Measurements from ENCODE around the gene GFOD1. TPM values are rescaled to one million over a fixed set of nuclear protein-coding genes. Genes with fewer than 3 reads are reported as not detected.

GFOD1 gene
- polyA plus RNA-seq, 1 donor from 2014 or later, result 7.0 TPM

GRCh38 chr6:13528777-13529343 lies 41.5 kb upstream of the GFOD1 start:
- peak overlapping the region; percentile 24 for H3K4me2 ChIP-seq (ENCODE audit: low read length)
- no peaks in the 10 kb centered on the region for H3K79me2 ChIP-seq (replicated peaks; ENCODE audit: insufficient read depth, low read length)
- no peaks in the 10 kb centered on the region for H4K20me1 ChIP-seq (ENCODE audit: insufficient read depth)
- H3K36me3 ChIP-seq (ENCODE audit: insufficient read depth, low read length), result no peaks in the 10 kb centered on the region
- TF ChIP-seq POLR2AphosphoS5 (IDR thresholded peaks at IDR 0.05), result peak; percentile 58
- TF ChIP-seq, protein P1, sequence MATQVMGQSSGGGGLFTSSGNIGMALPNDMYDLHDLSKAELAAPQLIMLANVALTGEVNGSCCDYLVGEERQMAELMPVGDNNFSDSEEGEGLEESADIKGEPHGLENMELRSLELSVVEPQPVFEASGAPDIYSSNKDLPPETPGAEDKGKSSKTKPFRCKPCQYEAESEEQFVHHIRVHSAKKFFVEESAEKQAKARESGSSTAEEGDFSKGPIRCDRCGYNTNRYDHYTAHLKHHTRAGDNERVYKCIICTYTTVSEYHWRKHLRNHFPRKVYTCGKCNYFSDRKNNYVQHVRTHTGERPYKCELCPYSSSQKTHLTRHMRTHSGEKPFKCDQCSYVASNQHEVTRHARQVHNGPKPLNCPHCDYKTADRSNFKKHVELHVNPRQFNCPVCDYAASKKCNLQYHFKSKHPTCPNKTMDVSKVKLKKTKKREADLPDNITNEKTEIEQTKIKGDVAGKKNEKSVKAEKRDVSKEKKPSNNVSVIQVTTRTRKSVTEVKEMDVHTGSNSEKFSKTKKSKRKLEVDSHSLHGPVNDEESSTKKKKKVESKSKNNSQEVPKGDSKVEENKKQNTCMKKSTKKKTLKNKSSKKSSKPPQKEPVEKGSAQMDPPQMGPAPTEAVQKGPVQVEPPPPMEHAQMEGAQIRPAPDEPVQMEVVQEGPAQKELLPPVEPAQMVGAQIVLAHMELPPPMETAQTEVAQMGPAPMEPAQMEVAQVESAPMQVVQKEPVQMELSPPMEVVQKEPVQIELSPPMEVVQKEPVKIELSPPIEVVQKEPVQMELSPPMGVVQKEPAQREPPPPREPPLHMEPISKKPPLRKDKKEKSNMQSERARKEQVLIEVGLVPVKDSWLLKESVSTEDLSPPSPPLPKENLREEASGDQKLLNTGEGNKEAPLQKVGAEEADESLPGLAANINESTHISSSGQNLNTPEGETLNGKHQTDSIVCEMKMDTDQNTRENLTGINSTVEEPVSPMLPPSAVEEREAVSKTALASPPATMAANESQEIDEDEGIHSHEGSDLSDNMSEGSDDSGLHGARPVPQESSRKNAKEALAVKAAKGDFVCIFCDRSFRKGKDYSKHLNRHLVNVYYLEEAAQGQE (IDR thresholded peaks at IDR 0.05; ENCODE audit: borderline replicate concordance), result peak; percentile 41
- no peak for TF ChIP-seq TAF1 (IDR thresholded peaks at IDR 0.05; ENCODE audit: low read depth)
- peak overlapping the region; percentile 5 for H3K4me3 ChIP-seq (ENCODE audit: low read length)
- H3K9ac ChIP-seq (ENCODE audit: low read length), result no peak overlapping the region
- H3K27ac ChIP-seq (ENCODE audit: low read length), result peak overlapping the region; percentile 12
- no peaks in the 10 kb centered on the region for H3F3A ChIP-seq (ENCODE audit: insufficient read depth, low read length, poor library complexity, severe bottlenecking)
- H3K9me3 ChIP-seq (ENCODE audit: low read length), result no peaks in the 10 kb centered on the region
- H2AFZ ChIP-seq (ENCODE audit: low read depth, low read length), result no peak overlapping the region
- H3K27me3 ChIP-seq (ENCODE audit: insufficient read depth, low read depth, low read length), result no peaks in the 10 kb centered on the region
- H3K9me2 ChIP-seq (ENCODE audit: insufficient read depth, low read length), result no peaks in the 10 kb centered on the region

GRCh38 chr6:13528232-13528631 lies 40.8 kb upstream of the GFOD1 start:
- Histone ChIP-seq H3K9me3 (ENCODE audit: low read length) (no peaks in the 10 kb centered on the region), H3K79me2 (replicated peaks; ENCODE audit: insufficient read depth, low read length) (no peaks in the 10 kb centered on the region), H3K4me3 (ENCODE audit: low read length) (no peak overlapping the region), H4K20me1 (ENCODE audit: insufficient read depth) (no peaks in the 10 kb centered on the region), H3K36me3 (ENCODE audit: insufficient read depth, low read length) (no peaks in the 10 kb centered on the region), H3F3A (ENCODE audit: insufficient read depth, low read length, poor library complexity, severe bottlenecking) (no peaks in the 10 kb centered on the region), H3K27me3 (ENCODE audit: insufficient read depth, low read depth, low read length) (no peaks in the 10 kb centered on the region), H3K27ac (ENCODE audit: low read length) (peak overlapping the region; percentile 12), H3K9me2 (ENCODE audit: insufficient read depth, low read length) (no peaks in the 10 kb centered on the region), H3K4me2 (ENCODE audit: low read length) (no peak overlapping the region), H3K9ac (ENCODE audit: low read length) (no peak overlapping the region), H2AFZ (ENCODE audit: low read depth, low read length) (no peak overlapping the region)
- no peak for TF ChIP-seq MXI1 (conservative IDR thresholded peaks at IDR 0.05; ENCODE audit: poor library complexity, severe bottlenecking)
- TF ChIP-seq, protein P2, sequence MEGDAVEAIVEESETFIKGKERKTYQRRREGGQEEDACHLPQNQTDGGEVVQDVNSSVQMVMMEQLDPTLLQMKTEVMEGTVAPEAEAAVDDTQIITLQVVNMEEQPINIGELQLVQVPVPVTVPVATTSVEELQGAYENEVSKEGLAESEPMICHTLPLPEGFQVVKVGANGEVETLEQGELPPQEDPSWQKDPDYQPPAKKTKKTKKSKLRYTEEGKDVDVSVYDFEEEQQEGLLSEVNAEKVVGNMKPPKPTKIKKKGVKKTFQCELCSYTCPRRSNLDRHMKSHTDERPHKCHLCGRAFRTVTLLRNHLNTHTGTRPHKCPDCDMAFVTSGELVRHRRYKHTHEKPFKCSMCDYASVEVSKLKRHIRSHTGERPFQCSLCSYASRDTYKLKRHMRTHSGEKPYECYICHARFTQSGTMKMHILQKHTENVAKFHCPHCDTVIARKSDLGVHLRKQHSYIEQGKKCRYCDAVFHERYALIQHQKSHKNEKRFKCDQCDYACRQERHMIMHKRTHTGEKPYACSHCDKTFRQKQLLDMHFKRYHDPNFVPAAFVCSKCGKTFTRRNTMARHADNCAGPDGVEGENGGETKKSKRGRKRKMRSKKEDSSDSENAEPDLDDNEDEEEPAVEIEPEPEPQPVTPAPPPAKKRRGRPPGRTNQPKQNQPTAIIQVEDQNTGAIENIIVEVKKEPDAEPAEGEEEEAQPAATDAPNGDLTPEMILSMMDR (IDR thresholded peaks at IDR 0.05; ENCODE audit: poor library complexity, severe bottlenecking), result peak; percentile 20

DNA sequence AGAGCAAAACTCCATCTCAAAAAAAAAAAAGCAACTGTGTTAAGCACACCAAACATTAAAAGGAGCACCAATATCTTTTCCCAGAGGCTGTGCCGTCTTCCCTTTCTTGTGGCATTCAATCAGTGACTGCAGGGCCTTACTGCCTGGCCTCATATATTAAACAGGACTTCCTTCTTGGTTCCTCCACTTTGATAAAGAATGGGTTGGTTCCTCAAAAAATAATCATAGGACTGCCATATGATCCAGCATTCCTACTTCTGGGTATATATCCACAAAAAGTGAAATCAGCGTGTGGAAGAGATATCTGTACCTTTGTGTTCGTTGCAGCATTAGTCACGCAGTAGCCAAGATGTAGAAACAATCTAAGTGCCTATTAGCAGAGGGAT lies 40.3 kb upstream of the GFOD1 start:
- Histone ChIP-seq H3K27ac (ENCODE audit: low read length) (no peak overlapping the region), H3K9ac (ENCODE audit: low read length) (no peak overlapping the region), H3K4me2 (ENCODE audit: low read length) (no peak overlapping the region), H3K9me2 (ENCODE audit: insufficient read depth, low read length) (no peaks in the 10 kb centered on the region), H3F3A (ENCODE audit: insufficient read depth, low read length, poor library complexity, severe bottlenecking) (no peaks in the 10 kb centered on the region), H3K9me3 (ENCODE audit: low read length) (no peaks in the 10 kb centered on the region), H3K79me2 (replicated peaks; ENCODE audit: insufficient read depth, low read length) (no peaks in the 10 kb centered on the region), H3K27me3 (ENCODE audit: insufficient read depth, low read depth, low read length) (no peaks in the 10 kb centered on the region), H2AFZ (ENCODE audit: low read depth, low read length) (no peak overlapping the region), H3K36me3 (ENCODE audit: insufficient read depth, low read length) (no peaks in the 10 kb centered on the region), H3K4me3 (ENCODE audit: low read length) (no peak overlapping the region), H4K20me1 (ENCODE audit: insufficient read depth) (no peaks in the 10 kb centered on the region)
- TF ChIP-seq POLR2AphosphoS5 (IDR thresholded peaks at IDR 0.05) (no peak), EP300 (conservative IDR thresholded peaks at IDR 0.05; ENCODE audit: poor library complexity, severe bottlenecking) (no peak), MXI1 (conservative IDR thresholded peaks at IDR 0.05; ENCODE audit: poor library complexity, severe bottlenecking) (no peak), RAD21 (conservative IDR thresholded peaks at IDR 0.05) (no peak), TAF1 (IDR thresholded peaks at IDR 0.05; ENCODE audit: low read depth) (no peak)
- TF ChIP-seq, protein P2 (IDR thresholded peaks at IDR 0.05; ENCODE audit: poor library complexity, severe bottlenecking), result no peak
